GM12878 (cell line): ENCODE measurements around the gene C16orf90. TPM values are rescaled to one million over a fixed set of nuclear protein-coding genes. Genes with fewer than 3 reads are reported as not detected.
"Not testable (repeated sequence)": the region's sequence is repeated elsewhere in the genome, so short reads cannot be mapped to it uniquely, and the experiment has no call there.

ENCODE experiments used
- ATAC-seq: fragments of 200-7000 bp; cut with Tn5 transposase; 3 replicates; pipeline ENCODE4 v1.9.1; 2020; ENCODE audit warnings: mild to moderate bottlenecking, moderate library complexity
- BruUV-seq: library from RNA; stranded (reverse); fragments of 400-500 nt; replicated peaks from 2 replicates; lab custom pipeline; 2021; lab: Mats Ljungman, UMichigan
- CTCF ChIA-PET: fragments of 300-600 bp; sonication (Branson Sonifier 250); formaldehyde crosslinking; extraction: SDS; loops from one replicate; lab custom pipeline; 2021; ENCODE audit warnings: inconsistent platforms; lab: Yijun Ruan, JAX
- POLR2A ChIA-PET: fragments of 350-600 bp; formaldehyde crosslinking; extraction: SDS; loops from one replicate; lab custom pipeline; 2021; ENCODE audit warnings: inconsistent platforms; lab: Charles Lee
- RAD21 ChIA-PET: fragments of 300-600 bp; sonication (Branson Sonifier 250); formaldehyde crosslinking; loops from one replicate; lab custom pipeline; 2023; ENCODE audit warnings: antibody characterized with exemption; ENCODE audit not compliant: unreplicated experiment; lab: Charles Lee
- SMC1A ChIA-PET: fragments of 300-600 bp; sonication (Branson Sonifier 250); formaldehyde crosslinking; loops from one replicate; lab custom pipeline; 2023; ENCODE audit not compliant: unreplicated experiment, uncharacterized antibody; lab: Charles Lee
- DNase-seq: peaks from one replicate; pipeline ENCODE4 v3.0.0-alpha.2; 2011; ENCODE audit warnings: low read depth, low spot score
- FAIRE-seq: peaks from 3 replicates; lab custom pipeline; 2011; peaks lifted over from hg19 to GRCh38; lab: Jason Lieb, UNC
- H2AFZ ChIP-seq: 2 replicates; pipeline ENCODE4 v1.6.0; 2011; ENCODE audit warnings: low read depth, low read length, control low read depth; ENCODE audit not compliant: control insufficient read depth
- H3K27ac ChIP-seq: 2 replicates; pipeline ENCODE4 v1.5.1; 2011; ENCODE audit warnings: control low read depth; ENCODE audit not compliant: control insufficient read depth, insufficient read depth
- H3K27me3 ChIP-seq, 2 experiments: replicated peaks in 1 of 2; 2 replicates each; pipeline versions ENCODE4 v1.6.0 to v1.6.1; 2011; ENCODE audit warnings: low read length in 1 of 2; ENCODE audit not compliant: control insufficient read depth in 2 of 2, insufficient read depth in 2 of 2
- H3K36me3 ChIP-seq, 2 experiments: 2 replicates each; pipeline ENCODE4 v1.5.1; 2011; ENCODE audit warnings: low read length in 1 of 2; ENCODE audit not compliant: control insufficient read depth in 2 of 2, insufficient read depth in 2 of 2
- H3K4me1 ChIP-seq: 2 replicates; pipeline ENCODE4 v1.6.1; 2011; ENCODE audit warnings: mild to moderate bottlenecking, low read length, moderate library complexity, mixed read lengths; ENCODE audit not compliant: control insufficient read depth, insufficient read depth
- H3K4me2 ChIP-seq: 2 replicates; pipeline ENCODE4 v1.6.0; 2011; ENCODE audit warnings: control low read depth; ENCODE audit not compliant: control insufficient read depth, insufficient read depth
- H3K4me3 ChIP-seq: fragments of 200-600 bp; sonication (generic); 2 replicates; pipeline ENCODE4 v1.5.1; 2016
- H3K79me2 ChIP-seq: 2 replicates; pipeline ENCODE4 v1.6.0; 2011; ENCODE audit warnings: low read length; ENCODE audit not compliant: control insufficient read depth, insufficient read depth
- H3K9ac ChIP-seq: 2 replicates; pipeline ENCODE4 v1.8.0; 2011; ENCODE audit warnings: low read length, control low read depth, mixed read lengths; ENCODE audit not compliant: control insufficient read depth, insufficient read depth
- H3K9me3 ChIP-seq: replicated peaks from 3 replicates; pipeline ENCODE4 v1.5.1; 2011; ENCODE audit warnings: mild to moderate bottlenecking, low read length; ENCODE audit not compliant: control insufficient read depth, insufficient read depth
- H4K20me1 ChIP-seq: 2 replicates; pipeline ENCODE4 v1.6.0; 2011; ENCODE audit not compliant: control insufficient read depth, insufficient read depth
- BCLAF1 ChIP-seq: fragments of 450-650 bp; IDR thresholded peaks from 2 replicates; pipeline ENCODE4 v1.6.1; 2017; ENCODE audit warnings: antibody characterized with exemption, mild to moderate bottlenecking, moderate library complexity
- MTA3 ChIP-seq: IDR thresholded peaks from 2 replicates; pipeline ENCODE4 v1.6.1; 2012; ENCODE audit warnings: low read length, inconsistent platforms, borderline replicate concordance
- NBN ChIP-seq: fragments of 450-650 bp; IDR thresholded peaks from 2 replicates; pipeline ENCODE4 v1.6.1; 2016
- NFYA ChIP-seq: IDR thresholded peaks from 2 replicates; pipeline ENCODE4 v1.6.1; 2011; ENCODE audit warnings: low read depth, mild to moderate bottlenecking, low read length, improper control_type of control experiment, borderline replicate concordance
- POLR2AphosphoS2 ChIP-seq: IDR thresholded peaks from 2 replicates; pipeline ENCODE4 v1.6.1; 2011; ENCODE audit warnings: low read depth, mild to moderate bottlenecking, low read length, improper control_type of control experiment, moderate library complexity
- SMARCA5 ChIP-seq: fragments of 450-650 bp; IDR thresholded peaks from 2 replicates; pipeline ENCODE4 v1.6.1; 2017; ENCODE audit warnings: mild to moderate bottlenecking
- SRF ChIP-seq, 2 experiments: IDR thresholded peaks; 2 replicates each; pipeline ENCODE4 v1.6.1; 2011; ENCODE audit warnings: low read depth in 2 of 2, low read length in 2 of 2, mild to moderate bottlenecking in 1 of 2, moderate library complexity in 1 of 2
- ZNF24 ChIP-seq: fragments of 450-650 bp; IDR thresholded peaks from 2 replicates; pipeline ENCODE4 v1.6.1; 2017; ENCODE audit warnings: antibody characterized with exemption, mild to moderate bottlenecking
- ZNF592 ChIP-seq: fragments of 450-650 bp; IDR thresholded peaks from 2 replicates; pipeline ENCODE4 v1.6.1; 2017; ENCODE audit warnings: mild to moderate bottlenecking, moderate library complexity
- WGBS: methylation state at CpG from one replicate; pipeline ENCODE4 v1.1.6; 2016; ENCODE audit warnings: low lambda C conversion rate; ENCODE audit not compliant: insufficient replicate concordance, insufficient coverage; ENCODE audit errors: missing lambda C conversion rate; 5-methylcytosine and 5-hydroxymethylcytosine counted together
- in situ Hi-C: fragments of 300-500 bp; cut with MboI; formaldehyde crosslinking; loops from 9 replicates; pipeline ENCODE4 v1.14.3; 2018; ENCODE audit warnings: mixed read lengths
- intact Hi-C: fragments of 100-400 bp; cut with micrococcal nuclease; formaldehyde crosslinking; loops from one replicate; pipeline ENCODE4 v1.14.2; 2022; ENCODE audit not compliant: unreplicated experiment
- polyA plus RNA-seq, 11 experiments: library from polyadenylated mRNA; depleted of rRNA in 4 of 11; unstranded in 6 of 11; stranded (reverse) in 5 of 11; fragments of >200 nt; fragmentation: Nextera tagmentation in 4 of 11; fragmentation: Illumina TruSeq in 1 of 11; extraction: Ambion mirVana in 4 of 11; extraction: Trizol in 1 of 11; gene quantifications; 1 replicate in 1 of 11; 2 replicates in 10 of 11; pipeline versions ENCODE4 v1.2.1 to v1.2.3, GENCODE V29; 2011 to 2016; ENCODE audit warnings: inconsistent platforms in 2 of 11, missing spikeins in 2 of 11, low read depth in 1 of 11
- total RNA-seq, 4 experiments: library from RNA; depleted of rRNA in 3 of 4; stranded (reverse); fragments of >200 nt in 3 of 4; fragmentation: Illumina TruSeq in 1 of 4; extraction: Trizol in 1 of 4; gene quantifications; 2 replicates each; pipeline versions ENCODE4 v1.2.1 to v1.2.3, GENCODE V29; 2013 to 2021

C16orf90 gene
- total and polyA plus RNA-seq, 10 of the 15 experiments (the other 5 are each of a cell fraction or from before 2014, with no cell fraction given) = not detected

GRCh38 chr16:3476409-3476808 lies 18.9 kb downstream of the C16orf90 start (continued):
- TF ChIP-seq ZNF592 = no peak

- ChIA-PET CTCF (no interaction called here), SMC1A (no interaction called here), POLR2A (no interaction called here), RAD21 (no interaction called here)
- Histone ChIP-seq H3K4me2 (no peak overlapping the region), H3K4me1 (no peaks in the 10 kb centered on the region), H3K9me3 (peaks cover 13% of the 10 kb centered on the region), H3K27me3 (no peaks in the 10 kb centered on the region), H3K9ac (no peak overlapping the region), H3K27ac (no peak overlapping the region), H3K79me2 (peaks cover 13% of the 10 kb centered on the region), H3K36me3 (peaks cover 5 to 11% of the 10 kb centered on the region in 2 experiments; a peak in 3 of 4 replicates), H4K20me1 (no peaks in the 10 kb centered on the region), H2AFZ (no peak overlapping the region), H3K4me3 (no peak overlapping the region)
- in situ Hi-C loops = no loop called here
- TF ChIP-seq MTA3 = no peak
- no peak for TF ChIP-seq NFYA
- no peak for TF ChIP-seq BCLAF1
- no peak for TF ChIP-seq POLR2AphosphoS2
- no peak for TF ChIP-seq ZNF24
- TF ChIP-seq SMARCA5 = no peak
- TF ChIP-seq SRF (IDR thresholded peaks at IDR 0.05; ENCODE audit: low read depth in 2 of 2, low read length in 2 of 2) = no peak
- no peak for TF ChIP-seq NBN
- intact Hi-C loops = no loop called here
- ATAC-seq = no peak
- DNase-seq = no peak
- 96% methylated on average over 29 of the region's 29 CpGs for WGBS
- BruUV-seq = no TSS peak
- FAIRE-seq = no peak
These were observed 19.5 kb downstream of the C16orf90 start for GRCh38 chr16:3475604-3476375.

- H3K36me3 ChIP-seq, FAIRE-seq, H3K4me3 ChIP-seq, ATAC-seq, H3K27me3 ChIP-seq, BruUV-seq, H3K4me1 ChIP-seq, POLR2A ChIA-PET, intact Hi-C loops, RAD21 ChIA-PET, CTCF ChIA-PET, H3K4me2 ChIP-seq, H2AFZ ChIP-seq, in situ Hi-C loops, SMC1A ChIA-PET, H4K20me1 ChIP-seq, DNase-seq, H3K9ac ChIP-seq, H3K27ac ChIP-seq: not testable (repeated sequence)
- H3K79me2 ChIP-seq = peaks cover 13% of the 10 kb centered on the region
- H3K9me3 ChIP-seq = peaks cover 13% of the 10 kb centered on the region
- WGBS = 93% methylated on average over 6 of the region's 7 CpGs
These were observed 20.4 kb downstream of the C16orf90 start for GRCh38 chr16:3474870-3475269.
